T-helper 1 cell treated with Interleukin-12 subunit alpha and Interleukin-12 subunit beta and Interleukin-4 antibody, amounts not matched to agents 30 μg/mL and 1 μg/mL, for 36 hours (primary cell): ENCODE measurements around the gene COX14.
"Not testable (repeated sequence)": the region's sequence is repeated elsewhere in the genome, so short reads cannot be mapped to it uniquely, and the experiment has no call there.

Experiments
- H3K27ac Mint-ChIP-seq: one replicate; pipeline ENCODE4 v1.8.0; 2021; ENCODE audit warnings: mild to moderate bottlenecking, mixed read lengths
- H3K27me3 Mint-ChIP-seq: one replicate; pipeline ENCODE4 v1.8.0; 2021; ENCODE audit warnings: low read depth, mixed read lengths
- H3K36me3 Mint-ChIP-seq: one replicate; pipeline ENCODE4 v1.8.0; 2021; ENCODE audit warnings: low read depth, mixed read lengths
- H3K4me1 Mint-ChIP-seq: one replicate; pipeline ENCODE4 v1.8.0; 2021; ENCODE audit warnings: low read depth, mixed read lengths
- H3K4me3 Mint-ChIP-seq: one replicate; pipeline ENCODE4 v1.8.0; 2021; ENCODE audit warnings: mild to moderate bottlenecking, moderate library complexity, mixed read lengths
- H3K9me3 Mint-ChIP-seq: one replicate; pipeline ENCODE4 v1.8.0; 2021; ENCODE audit warnings: mixed read lengths

The COX14 gene

GRCh38 chr12:50078281-50078680, 33.8 kb upstream of the COX14 start:
- no peaks in the 10 kb centered on the region for H3K36me3 Mint-ChIP-seq
- no peaks in the 10 kb centered on the region for H3K9me3 Mint-ChIP-seq
- H3K4me1 Mint-ChIP-seq = no peaks in the 10 kb centered on the region
- no peak overlapping the region for H3K4me3 Mint-ChIP-seq
- H3K27me3 Mint-ChIP-seq = no peaks in the 10 kb centered on the region
- H3K27ac Mint-ChIP-seq = no peak overlapping the region

- Mint-ChIP-seq H3K9me3 (no peaks in the 10 kb centered on the region), H3K27me3 (no peaks in the 10 kb centered on the region), H3K4me1 (peaks cover 4% of the 10 kb centered on the region), H3K27ac (no peak overlapping the region), H3K36me3 (no peaks in the 10 kb centered on the region), H3K4me3 (no peak overlapping the region)
Observed at GRCh38 chr12:50079771-50080170, 32.3 kb upstream of the COX14 start.

DNA sequence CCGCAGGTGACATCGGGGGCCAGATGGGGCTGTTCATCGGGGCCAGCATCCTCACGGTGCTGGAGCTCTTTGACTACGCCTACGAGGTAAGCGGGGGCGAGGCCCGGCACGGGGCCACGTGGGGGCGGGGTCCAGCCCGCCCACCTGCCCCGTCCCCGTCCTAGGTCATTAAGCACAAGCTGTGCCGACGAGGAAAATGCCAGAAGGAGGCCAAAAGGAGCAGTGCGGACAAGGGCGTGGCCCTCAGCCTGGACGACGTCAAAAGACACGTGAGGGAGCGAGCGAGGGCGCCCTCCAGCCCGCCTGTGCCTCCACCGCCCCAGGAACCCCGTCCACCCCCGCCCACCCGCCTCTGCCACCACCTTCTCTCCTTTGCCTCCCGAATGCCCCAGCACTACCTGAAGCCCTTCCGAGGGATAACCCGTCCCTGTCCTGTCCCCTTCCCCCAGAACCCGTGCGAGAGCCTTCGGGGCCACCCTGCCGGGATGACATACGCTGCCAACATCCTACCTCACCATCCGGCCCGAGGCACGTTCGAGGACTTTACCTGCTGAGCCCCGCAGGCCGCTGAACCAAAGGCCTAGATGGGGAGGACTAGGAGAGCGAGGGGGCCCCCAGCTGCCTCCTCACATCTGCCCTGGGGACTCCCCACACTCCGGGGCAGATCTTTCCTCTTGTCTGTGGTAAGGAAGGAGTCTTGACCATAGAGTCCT, 30.8 kb upstream of the COX14 start:
- Mint-ChIP-seq H3K9me3 (no peaks in the 10 kb centered on the region), H3K27ac (no peak overlapping the region), H3K4me3 (no peak overlapping the region), H3K27me3 (no peaks in the 10 kb centered on the region), H3K36me3 (no peaks in the 10 kb centered on the region), H3K4me1 (peaks cover 11% of the 10 kb centered on the region)

DNA sequence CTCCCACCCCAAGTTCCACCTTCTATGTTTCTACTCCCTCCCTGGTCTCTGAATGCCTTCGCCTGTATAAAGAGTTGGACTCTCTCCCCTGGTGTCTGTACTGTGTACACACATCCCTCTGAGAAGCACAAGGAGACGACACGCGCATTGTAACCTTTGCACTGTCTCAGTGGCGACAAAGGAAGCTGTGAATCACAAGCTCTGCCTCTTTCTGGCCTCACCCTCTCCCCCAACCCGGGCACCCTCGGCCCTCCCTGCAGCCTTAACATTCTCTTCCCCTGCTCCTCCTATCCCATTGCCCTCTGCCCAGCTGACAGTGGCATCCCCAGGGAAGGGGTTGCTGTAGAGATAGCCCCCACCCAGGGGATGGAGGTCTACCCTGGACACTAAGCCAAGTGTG, 29.4 kb upstream of the COX14 start:
- Mint-ChIP-seq H3K36me3 (no peaks in the 10 kb centered on the region), H3K4me3 (no peak overlapping the region), H3K27ac (no peak overlapping the region), H3K27me3 (no peaks in the 10 kb centered on the region), H3K4me1 (peaks cover 20% of the 10 kb centered on the region), H3K9me3 (no peaks in the 10 kb centered on the region)

DNA sequence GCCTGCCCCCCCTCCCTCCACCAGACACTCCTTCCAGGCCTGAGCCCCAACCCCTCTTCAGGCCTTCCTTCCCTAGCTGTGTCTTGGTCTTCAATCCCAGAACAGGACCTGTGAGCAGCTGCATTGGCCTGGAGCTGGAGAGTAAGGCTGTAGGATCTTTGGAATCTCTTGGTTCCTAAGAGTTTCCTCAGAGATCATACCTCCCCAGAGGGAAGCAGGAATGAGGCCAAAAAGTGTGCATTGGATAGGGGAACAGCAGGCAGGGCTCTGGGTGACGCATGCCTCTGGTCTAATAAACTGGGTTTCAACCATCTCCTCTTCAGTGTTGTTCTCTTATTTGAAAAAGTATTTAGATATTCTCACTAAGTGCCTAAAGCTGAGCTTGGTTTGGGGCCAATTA, 28.7 kb upstream of the COX14 start:
- H3K4me1 Mint-ChIP-seq = peaks cover 21% of the 10 kb centered on the region
- no peaks in the 10 kb centered on the region for H3K9me3 Mint-ChIP-seq
- no peaks in the 10 kb centered on the region for H3K27me3 Mint-ChIP-seq
- peaks cover under 1% of the 10 kb centered on the region for H3K36me3 Mint-ChIP-seq
- H3K27ac Mint-ChIP-seq = peak overlapping the region; percentile 75
- H3K4me3 Mint-ChIP-seq = peak overlapping the region; percentile 76

- peak overlapping the region; percentile 90 for H3K4me3 Mint-ChIP-seq
- H3K27me3 Mint-ChIP-seq, H3K36me3 Mint-ChIP-seq, H3K9me3 Mint-ChIP-seq: not testable (repeated sequence)
- peaks cover 21% of the 10 kb centered on the region for H3K4me1 Mint-ChIP-seq
- peak overlapping the region; percentile 94 for H3K27ac Mint-ChIP-seq
Observed at GRCh38 chr12:50084409-50084774, 27.6 kb upstream of the COX14 start.

- Mint-ChIP-seq H3K4me3 (peak within 1 kb of the TSS; percentile 90), H3K4me1 (peaks cover 21% of the 10 kb centered on the region), H3K36me3 (peaks cover 9% of the 10 kb centered on the region), H3K27me3 (no peaks in the 10 kb centered on the region), H3K27ac (peak within 1 kb of the TSS; percentile 94), H3K9me3 (no peaks in the 10 kb centered on the region)
Observed at GRCh38 chr12:50084775-50085614, 27.0 kb upstream of the COX14 start, which contains the start of gene SMARCD1. TSS of gene SMARCD1 (plus strand) at chr12:50085342. CDS start at chr12:50085370, 28 bp downstream.

- Mint-ChIP-seq H3K4me3 (peak overlapping the region; percentile 85), H3K4me1 (peaks cover 21% of the 10 kb centered on the region), H3K27me3 (no peaks in the 10 kb centered on the region), H3K36me3 (peaks cover 13% of the 10 kb centered on the region), H3K27ac (peak overlapping the region; percentile 86), H3K9me3 (no peaks in the 10 kb centered on the region)
Observed at GRCh38 chr12:50085615-50086072, 26.4 kb upstream of the COX14 start.

- Mint-ChIP-seq H3K9me3 (no peaks in the 10 kb centered on the region), H3K4me3 (peak overlapping the region; percentile 85), H3K36me3 (peaks cover 16% of the 10 kb centered on the region), H3K27me3 (no peaks in the 10 kb centered on the region), H3K4me1 (peaks cover 21% of the 10 kb centered on the region), H3K27ac (peak overlapping the region; percentile 86)
Observed at GRCh38 chr12:50086148-50086547, 25.9 kb upstream of the COX14 start.

DNA sequence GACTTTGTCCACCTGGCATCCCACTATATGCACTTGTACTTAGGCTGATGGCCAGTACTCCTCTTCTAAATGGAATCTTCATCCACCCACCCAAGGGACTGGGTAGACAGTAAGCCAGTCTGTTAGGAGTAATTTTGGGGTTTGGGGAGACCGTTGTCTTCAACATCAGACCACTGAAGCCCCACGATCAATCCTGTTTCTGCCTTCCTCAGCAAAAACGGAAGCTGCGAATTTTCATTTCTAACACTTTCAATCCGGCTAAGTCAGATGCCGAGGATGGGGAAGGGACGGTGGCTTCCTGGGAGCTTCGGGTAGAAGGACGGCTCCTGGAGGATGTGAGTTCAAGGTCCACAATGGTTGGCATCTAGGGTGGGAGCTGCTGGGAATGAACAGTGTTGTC, 24.9 kb upstream of the COX14 start:
- H3K27ac Mint-ChIP-seq = no peak overlapping the region
- H3K4me3 Mint-ChIP-seq = peak overlapping the region; percentile 29
- H3K4me1 Mint-ChIP-seq = peaks cover 21% of the 10 kb centered on the region
- H3K36me3 Mint-ChIP-seq = peaks cover 20% of the 10 kb centered on the region
- no peaks in the 10 kb centered on the region for H3K9me3 Mint-ChIP-seq
- H3K27me3 Mint-ChIP-seq = no peaks in the 10 kb centered on the region

DNA sequence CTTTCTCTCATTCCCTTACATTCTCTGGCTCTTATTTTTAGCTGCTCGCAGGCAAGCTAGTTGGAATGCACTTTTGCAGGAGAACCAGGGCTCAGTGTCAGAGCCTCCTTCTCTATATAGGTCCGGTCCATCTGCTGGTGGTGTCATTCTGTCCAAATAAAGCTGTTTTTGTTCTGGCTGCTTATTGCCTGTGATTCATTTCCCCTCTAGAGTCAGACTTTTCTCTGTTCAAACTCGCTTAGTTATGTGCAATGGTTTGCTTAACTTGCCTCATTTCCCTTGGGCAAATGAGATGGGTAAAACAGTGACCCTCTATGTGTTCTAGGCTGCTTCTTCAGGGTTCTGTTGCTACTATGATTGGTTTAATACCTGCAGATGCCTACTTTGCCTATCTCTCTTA, 24.0 kb upstream of the COX14 start:
- H3K27me3 Mint-ChIP-seq = no peaks in the 10 kb centered on the region
- H3K27ac Mint-ChIP-seq = no peak overlapping the region
- H3K9me3 Mint-ChIP-seq = no peaks in the 10 kb centered on the region
- no peak overlapping the region for H3K4me3 Mint-ChIP-seq
- H3K36me3 Mint-ChIP-seq = peaks cover 20% of the 10 kb centered on the region
- H3K4me1 Mint-ChIP-seq = peaks cover 21% of the 10 kb centered on the region

DNA sequence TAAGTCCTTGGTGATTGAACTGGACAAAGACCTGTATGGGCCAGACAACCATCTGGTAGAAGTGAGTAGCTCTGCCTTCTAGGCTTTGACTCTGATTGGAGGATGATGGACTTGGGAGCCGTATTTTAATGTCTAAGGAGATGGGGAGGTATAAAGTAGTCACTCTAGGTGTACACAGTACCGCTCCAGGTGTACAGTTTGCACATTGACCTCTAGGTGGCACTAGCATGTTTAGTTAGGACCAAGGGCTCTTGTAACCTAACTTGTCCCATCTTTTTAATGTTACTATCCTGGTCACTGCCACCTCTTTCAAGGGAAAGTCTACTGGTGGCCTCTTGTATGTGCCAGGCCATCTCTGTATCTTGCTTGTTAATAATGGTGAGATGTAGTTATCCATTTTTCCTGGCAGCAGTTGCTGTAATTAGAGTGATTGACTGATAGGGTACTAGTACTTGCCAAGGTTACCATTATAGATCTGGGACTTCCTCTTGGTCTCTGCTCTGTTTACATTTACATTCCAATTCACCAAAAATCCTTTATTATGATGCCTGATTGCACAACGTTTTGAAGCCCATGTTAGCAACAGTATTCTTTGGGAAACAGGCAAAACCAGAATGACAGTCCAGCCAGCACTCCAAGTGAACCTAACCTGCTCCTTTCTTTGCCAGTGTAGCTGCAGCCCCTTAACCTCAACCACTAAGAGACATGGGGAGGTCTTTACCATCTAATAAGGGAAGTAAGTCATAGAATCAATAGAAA, 23.3 kb upstream of the COX14 start:
- peaks cover 19% of the 10 kb centered on the region for H3K4me1 Mint-ChIP-seq
- peaks cover 21% of the 10 kb centered on the region for H3K36me3 Mint-ChIP-seq
- H3K27me3 Mint-ChIP-seq = no peaks in the 10 kb centered on the region
- H3K4me3 Mint-ChIP-seq = no peak overlapping the region
- H3K27ac Mint-ChIP-seq = no peak overlapping the region
- no peaks in the 10 kb centered on the region for H3K9me3 Mint-ChIP-seq

DNA sequence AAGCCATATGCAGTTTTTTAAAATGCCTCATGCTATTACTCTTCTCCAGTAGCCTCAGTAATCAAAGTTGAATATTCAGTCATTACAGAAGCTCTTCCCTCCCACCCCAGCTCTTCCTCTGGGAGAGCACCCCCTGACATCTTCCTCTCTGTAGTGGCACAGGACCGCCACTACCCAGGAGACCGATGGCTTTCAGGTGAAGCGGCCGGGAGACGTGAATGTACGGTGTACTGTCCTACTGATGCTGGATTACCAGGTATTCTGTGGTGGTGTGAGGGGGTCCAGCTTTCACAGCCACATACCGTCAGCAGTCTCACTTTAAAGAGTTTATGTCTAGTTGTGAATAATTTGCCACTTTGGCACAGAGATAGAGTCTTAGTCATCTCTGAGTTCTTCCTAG, 22.3 kb upstream of the COX14 start:
- Mint-ChIP-seq H3K27me3 (no peaks in the 10 kb centered on the region), H3K4me3 (no peak overlapping the region), H3K27ac (no peak overlapping the region), H3K9me3 (no peaks in the 10 kb centered on the region), H3K36me3 (peaks cover 21% of the 10 kb centered on the region), H3K4me1 (peaks cover 17% of the 10 kb centered on the region)

DNA sequence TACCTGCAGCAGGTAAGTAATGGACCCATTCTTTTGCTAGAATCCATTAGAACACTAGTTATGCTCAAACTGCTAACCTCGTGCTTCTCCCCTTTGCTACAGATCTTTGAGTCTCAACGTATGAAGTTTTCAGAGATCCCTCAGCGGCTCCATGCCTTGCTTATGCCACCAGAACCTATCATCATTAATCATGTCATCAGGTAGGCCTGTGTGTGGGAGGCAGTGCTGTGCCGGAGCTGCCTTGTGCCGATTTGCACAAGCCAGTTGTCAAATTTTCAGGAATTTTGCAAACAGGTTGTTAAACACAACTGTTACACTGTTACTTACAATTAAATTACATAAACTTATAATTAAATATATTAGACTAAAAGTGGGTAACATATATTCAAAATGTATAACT, 21.6 kb upstream of the COX14 start:
- no peaks in the 10 kb centered on the region for H3K27me3 Mint-ChIP-seq
- H3K27ac Mint-ChIP-seq = no peak overlapping the region
- H3K9me3 Mint-ChIP-seq = no peaks in the 10 kb centered on the region
- peaks cover 17% of the 10 kb centered on the region for H3K4me1 Mint-ChIP-seq
- no peak overlapping the region for H3K4me3 Mint-ChIP-seq
- peaks cover 24% of the 10 kb centered on the region for H3K36me3 Mint-ChIP-seq
